ENCODE results near the gene SLCO3A1.

SLCO3A1 gene

GRCh38 chr15:92105611-92106010 lies 252.1 kb downstream of the SLCO3A1 start:
- no peak overlapping the region for H3K27ac Mint-ChIP-seq
- DNase-seq (ENCODE audit: low spot score): no peak
- peaks cover 17% of the 10 kb centered on the region for H3K4me1 Mint-ChIP-seq (ENCODE audit: low read depth)
- peaks cover 11% of the 10 kb centered on the region for H3K36me3 Mint-ChIP-seq (ENCODE audit: low read depth)
- no peaks in the 10 kb centered on the region for H3K27me3 Mint-ChIP-seq (ENCODE audit: low read depth)
- peaks cover under 1% of the 10 kb centered on the region for H3K9me3 Mint-ChIP-seq
- no peak overlapping the region for H3K4me3 Mint-ChIP-seq

GRCh38 chr15:92107510-92107909 lies 254.0 kb downstream of the SLCO3A1 start:
- Mint-ChIP-seq H3K9me3 (no peaks in the 10 kb centered on the region), H3K27ac (no peak overlapping the region), H3K27me3 (ENCODE audit: low read depth) (no peaks in the 10 kb centered on the region), H3K4me3 (no peak overlapping the region), H3K36me3 (ENCODE audit: low read depth) (peaks cover 2% of the 10 kb centered on the region), H3K4me1 (ENCODE audit: low read depth) (peaks cover 2% of the 10 kb centered on the region)
- no peak for DNase-seq (ENCODE audit: low spot score)

GRCh38 chr15:92109191-92109873 lies 255.8 kb downstream of the SLCO3A1 start:
- no peak for DNase-seq (ENCODE audit: low spot score)
- peaks cover 2% of the 10 kb centered on the region for H3K36me3 Mint-ChIP-seq (ENCODE audit: low read depth)
- peaks cover 2% of the 10 kb centered on the region for H3K4me1 Mint-ChIP-seq (ENCODE audit: low read depth)
- no peaks in the 10 kb centered on the region for H3K27me3 Mint-ChIP-seq (ENCODE audit: low read depth)
- no peak overlapping the region for H3K27ac Mint-ChIP-seq
- no peak overlapping the region for H3K4me3 Mint-ChIP-seq
- H3K9me3 Mint-ChIP-seq: no peaks in the 10 kb centered on the region

GRCh38 chr15:92111291-92111690 lies 257.8 kb downstream of the SLCO3A1 start:
- Mint-ChIP-seq H3K36me3 (ENCODE audit: low read depth) (no peaks in the 10 kb centered on the region), H3K4me1 (ENCODE audit: low read depth) (peaks cover 4% of the 10 kb centered on the region), H3K4me3 (no peak overlapping the region), H3K9me3 (no peaks in the 10 kb centered on the region), H3K27me3 (ENCODE audit: low read depth) (no peaks in the 10 kb centered on the region), H3K27ac (no peak overlapping the region)
- DNase-seq (ENCODE audit: low spot score): no peak

GRCh38 chr15:92111751-92112150 lies 258.2 kb downstream of the SLCO3A1 start:
- no peak for DNase-seq (ENCODE audit: low spot score)
- H3K27me3 Mint-ChIP-seq (ENCODE audit: low read depth): no peaks in the 10 kb centered on the region
- H3K4me3 Mint-ChIP-seq: no peak overlapping the region
- H3K4me1 Mint-ChIP-seq (ENCODE audit: low read depth): peaks cover 4% of the 10 kb centered on the region
- no peaks in the 10 kb centered on the region for H3K9me3 Mint-ChIP-seq
- no peak overlapping the region for H3K27ac Mint-ChIP-seq
- H3K36me3 Mint-ChIP-seq (ENCODE audit: low read depth): no peaks in the 10 kb centered on the region

GRCh38 chr15:92112180-92112579 lies 258.7 kb downstream of the SLCO3A1 start:
- H3K27ac Mint-ChIP-seq: no peak overlapping the region

GRCh38 chr15:92112711-92113110 lies 259.2 kb downstream of the SLCO3A1 start:
- Mint-ChIP-seq H3K4me1 (ENCODE audit: low read depth) (peaks cover 4% of the 10 kb centered on the region), H3K36me3 (ENCODE audit: low read depth) (no peaks in the 10 kb centered on the region), H3K27ac (no peak overlapping the region), H3K9me3 (no peaks in the 10 kb centered on the region), H3K4me3 (no peak overlapping the region), H3K27me3 (ENCODE audit: low read depth) (no peaks in the 10 kb centered on the region)
- DNase-seq (ENCODE audit: low spot score): no peak

More at GRCh38 chr15:92112180-92112579, 258.7 kb downstream of the SLCO3A1 start:
- Mint-ChIP-seq H3K4me1 (ENCODE audit: low read depth) (peaks cover 4% of the 10 kb centered on the region), H3K36me3 (ENCODE audit: low read depth) (no peaks in the 10 kb centered on the region), H3K27me3 (ENCODE audit: low read depth) (no peaks in the 10 kb centered on the region), H3K4me3 (no peak overlapping the region), H3K9me3 (no peaks in the 10 kb centered on the region)
- no peak for DNase-seq (ENCODE audit: low spot score)

- H3K27ac Mint-ChIP-seq: no peak overlapping the region
- no peaks in the 10 kb centered on the region for H3K9me3 Mint-ChIP-seq
- no peak overlapping the region for H3K4me3 Mint-ChIP-seq
- H3K4me1 Mint-ChIP-seq (ENCODE audit: low read depth): peaks cover 2% of the 10 kb centered on the region
- no peak for DNase-seq (ENCODE audit: low spot score)
- H3K36me3 Mint-ChIP-seq (ENCODE audit: low read depth): no peaks in the 10 kb centered on the region
- no peaks in the 10 kb centered on the region for H3K27me3 Mint-ChIP-seq (ENCODE audit: low read depth)
Observed at GRCh38 chr15:92113832-92114231, 260.3 kb downstream of the SLCO3A1 start.

GRCh38 chr15:92115834-92116233 lies 262.3 kb downstream of the SLCO3A1 start:
- Mint-ChIP-seq H3K27ac (no peak overlapping the region), H3K9me3 (no peaks in the 10 kb centered on the region), H3K36me3 (ENCODE audit: low read depth) (peaks cover 4% of the 10 kb centered on the region), H3K4me3 (no peak overlapping the region), H3K27me3 (ENCODE audit: low read depth) (no peaks in the 10 kb centered on the region), H3K4me1 (ENCODE audit: low read depth) (peaks cover 2% of the 10 kb centered on the region)
- no peak for DNase-seq (ENCODE audit: low spot score)

- DNase-seq (ENCODE audit: low spot score): no peak
- H3K27me3 Mint-ChIP-seq (ENCODE audit: low read depth): no peaks in the 10 kb centered on the region
- peaks cover 9% of the 10 kb centered on the region for H3K36me3 Mint-ChIP-seq (ENCODE audit: low read depth)
- H3K4me1 Mint-ChIP-seq (ENCODE audit: low read depth): peaks cover 2% of the 10 kb centered on the region
- H3K4me3 Mint-ChIP-seq: no peak overlapping the region
- no peak overlapping the region for H3K27ac Mint-ChIP-seq
- H3K9me3 Mint-ChIP-seq: no peaks in the 10 kb centered on the region
Observed at GRCh38 chr15:92116330-92116729, 262.8 kb downstream of the SLCO3A1 start.

GRCh38 chr15:92117261-92117731 lies 263.8 kb downstream of the SLCO3A1 start:
- Mint-ChIP-seq H3K36me3 (ENCODE audit: low read depth) (peaks cover 16% of the 10 kb centered on the region), H3K4me1 (ENCODE audit: low read depth) (peaks cover 2% of the 10 kb centered on the region), H3K4me3 (no peak overlapping the region), H3K27me3 (ENCODE audit: low read depth) (no peaks in the 10 kb centered on the region), H3K27ac (no peak overlapping the region), H3K9me3 (no peaks in the 10 kb centered on the region)
- DNase-seq (ENCODE audit: low spot score): no peak

- DNase-seq (ENCODE audit: low spot score): no peak
- Mint-ChIP-seq H3K27ac (no peak overlapping the region), H3K36me3 (ENCODE audit: low read depth) (peaks cover 19% of the 10 kb centered on the region), H3K9me3 (no peaks in the 10 kb centered on the region), H3K4me3 (no peak overlapping the region), H3K27me3 (ENCODE audit: low read depth) (no peaks in the 10 kb centered on the region), H3K4me1 (ENCODE audit: low read depth) (peaks cover 2% of the 10 kb centered on the region)
Observed at GRCh38 chr15:92118162-92118935, 264.8 kb downstream of the SLCO3A1 start.

- DNase-seq (ENCODE audit: low spot score): no peak
- Mint-ChIP-seq H3K4me1 (ENCODE audit: low read depth) (peaks cover 2% of the 10 kb centered on the region), H3K4me3 (no peak overlapping the region), H3K9me3 (no peaks in the 10 kb centered on the region), H3K27me3 (ENCODE audit: low read depth) (no peaks in the 10 kb centered on the region), H3K27ac (no peak overlapping the region), H3K36me3 (ENCODE audit: low read depth) (peaks cover 19% of the 10 kb centered on the region)
Observed at GRCh38 chr15:92118936-92119325, 265.4 kb downstream of the SLCO3A1 start.

- H3K36me3 Mint-ChIP-seq (ENCODE audit: low read depth): peaks cover 19% of the 10 kb centered on the region
- no peak overlapping the region for H3K4me3 Mint-ChIP-seq
- DNase-seq (ENCODE audit: low spot score): no peak
- H3K27ac Mint-ChIP-seq: no peak overlapping the region
- no peaks in the 10 kb centered on the region for H3K27me3 Mint-ChIP-seq (ENCODE audit: low read depth)
- no peaks in the 10 kb centered on the region for H3K9me3 Mint-ChIP-seq
- peaks cover 2% of the 10 kb centered on the region for H3K4me1 Mint-ChIP-seq (ENCODE audit: low read depth)
Observed at GRCh38 chr15:92120094-92120795, 266.7 kb downstream of the SLCO3A1 start.
